Colonic mucosa (tissue), 4 donors: ENCODE results near the gene SPON1. TPM values are rescaled to one million over a fixed set of nuclear protein-coding genes. Genes with fewer than 3 reads are reported as not detected.

Experiments
- DNase-seq: peaks from one replicate; pipeline ENCODE4 v3.0.0-alpha.2; 2020
- H3K27ac ChIP-seq: fragments of 200-600 bp; one replicate; pipeline ENCODE4 v1.8.0; 2021
- H3K27me3 ChIP-seq: fragments of 200-600 bp; one replicate; pipeline ENCODE4 v1.8.0; 2021
- H3K36me3 ChIP-seq: fragments of 200-600 bp; one replicate; pipeline ENCODE4 v1.8.0; 2021
- H3K4me1 ChIP-seq: fragments of 200-600 bp; one replicate; pipeline ENCODE4 v1.8.0; 2021; ENCODE audit warnings: mild to moderate bottlenecking
- H3K4me3 ChIP-seq: fragments of 200-600 bp; one replicate; pipeline ENCODE4 v1.8.0; 2021
- H3K9ac ChIP-seq, 2 donors: one replicate each; pipeline ENCODE4 v1.7.0; 2013; ENCODE audit warnings: control low read depth in 2 of 2, low read depth in 2 of 2, low read length in 2 of 2
- H3K9me3 ChIP-seq: fragments of 200-600 bp; one replicate; pipeline ENCODE4 v1.8.0; 2021
- CTCF ChIP-seq: fragments of 200-600 bp; IDR thresholded peaks from one replicate; pipeline ENCODE4 v1.8.0; 2022; ENCODE audit warnings: antibody characterized with exemption, mild to moderate bottlenecking
- intact Hi-C: fragments of 100-400 bp; cut with DNase I; formaldehyde crosslinking; loops from one replicate; pipeline ENCODE4 v1.14.1; 2022
- total RNA-seq, 2 donors: library from RNA; stranded (reverse); fragmentation: NEBNext Ultra II Directional in 1 of 2; extraction: Animal tissue kit (Norgen Biotek cat#: 25700) in 1 of 2; gene quantifications; one replicate each; pipeline ENCODE4 v1.2.1, GENCODE V29; 2021
- donor health status: healthy.
- donor health status: DM: no; HTN: no; CAD: no.
- donor health status: DM: no; HTN: no; CAD: no.

The SPON1 gene
- total RNA-seq, 2 donors from 2014 or later: 91.4 to 93.9 TPM

GRCh38 chr11:13947379-13947778 lies 15.1 kb upstream of the SPON1 start:
- H3K9ac ChIP-seq: no peak overlapping the region
- intact Hi-C loops: no loop called here
- no peaks in the 10 kb centered on the region for H3K36me3 ChIP-seq
- no peak overlapping the region for H3K27ac ChIP-seq
- no peaks in the 10 kb centered on the region for H3K27me3 ChIP-seq
- H3K4me3 ChIP-seq: no peak overlapping the region
- no peak for DNase-seq
- H3K9me3 ChIP-seq: no peaks in the 10 kb centered on the region
- no peak for TF ChIP-seq CTCF
- H3K4me1 ChIP-seq: no peaks in the 10 kb centered on the region

- no peak overlapping the region for H3K9ac ChIP-seq
- intact Hi-C loops: loop anchor here (5.0 kb wide), 1 partner anchor 178 kb away; no protein-coding TSS in a partner anchor
- no peaks in the 10 kb centered on the region for H3K36me3 ChIP-seq
- DNase-seq: no peak
- H3K9me3 ChIP-seq: no peaks in the 10 kb centered on the region
- no peak overlapping the region for H3K4me3 ChIP-seq
- TF ChIP-seq CTCF: no peak
- H3K27ac ChIP-seq: no peak overlapping the region
- no peaks in the 10 kb centered on the region for H3K27me3 ChIP-seq
- no peaks in the 10 kb centered on the region for H3K4me1 ChIP-seq
Measured at GRCh38 chr11:13949876-13950275, 12.6 kb upstream of the SPON1 start.

- no peaks in the 10 kb centered on the region for H3K36me3 ChIP-seq
- no peaks in the 10 kb centered on the region for H3K27me3 ChIP-seq
- no peak for DNase-seq
- no peak overlapping the region for H3K4me3 ChIP-seq
- intact Hi-C loops: loop anchor here (5.0 kb wide), 1 partner anchor 180 kb away; no protein-coding TSS in a partner anchor
- no peak overlapping the region for H3K27ac ChIP-seq
- no peak for TF ChIP-seq CTCF
- H3K4me1 ChIP-seq: no peaks in the 10 kb centered on the region
- no peak overlapping the region for H3K9ac ChIP-seq
- H3K9me3 ChIP-seq: no peaks in the 10 kb centered on the region
Measured at GRCh38 chr11:13952221-13952620, 10.3 kb upstream of the SPON1 start.

- H3K9me3 ChIP-seq: no peaks in the 10 kb centered on the region
- H3K4me3 ChIP-seq: no peak overlapping the region
- no peak for DNase-seq
- H3K4me1 ChIP-seq: no peaks in the 10 kb centered on the region
- intact Hi-C loops: loop anchor here (5.0 kb wide), 1 partner anchor 180 kb away; no protein-coding TSS in a partner anchor
- no peaks in the 10 kb centered on the region for H3K36me3 ChIP-seq
- TF ChIP-seq CTCF: no peak
- H3K27me3 ChIP-seq: no peaks in the 10 kb centered on the region
- no peak overlapping the region for H3K9ac ChIP-seq
- H3K27ac ChIP-seq: no peak overlapping the region
Measured at GRCh38 chr11:13952668-13953067, 9.9 kb upstream of the SPON1 start.

GRCh38 chr11:13954591-13954990 lies 7.9 kb upstream of the SPON1 start:
- intact Hi-C loops: loop anchor here (5.0 kb wide), 1 partner anchor 182 kb away; no protein-coding TSS in a partner anchor

More at GRCh38 chr11:13954591-13954990, 7.9 kb upstream of the SPON1 start:
- no peaks in the 10 kb centered on the region for H3K27me3 ChIP-seq
- no peak overlapping the region for H3K27ac ChIP-seq
- H3K4me3 ChIP-seq: no peak overlapping the region
- no peaks in the 10 kb centered on the region for H3K4me1 ChIP-seq
- H3K9ac ChIP-seq: no peak overlapping the region
- no peak for TF ChIP-seq CTCF
- no peaks in the 10 kb centered on the region for H3K36me3 ChIP-seq
- DNase-seq: no peak
- H3K9me3 ChIP-seq: no peaks in the 10 kb centered on the region
